ENCODE data around the gene CAPN5.

DNA sequence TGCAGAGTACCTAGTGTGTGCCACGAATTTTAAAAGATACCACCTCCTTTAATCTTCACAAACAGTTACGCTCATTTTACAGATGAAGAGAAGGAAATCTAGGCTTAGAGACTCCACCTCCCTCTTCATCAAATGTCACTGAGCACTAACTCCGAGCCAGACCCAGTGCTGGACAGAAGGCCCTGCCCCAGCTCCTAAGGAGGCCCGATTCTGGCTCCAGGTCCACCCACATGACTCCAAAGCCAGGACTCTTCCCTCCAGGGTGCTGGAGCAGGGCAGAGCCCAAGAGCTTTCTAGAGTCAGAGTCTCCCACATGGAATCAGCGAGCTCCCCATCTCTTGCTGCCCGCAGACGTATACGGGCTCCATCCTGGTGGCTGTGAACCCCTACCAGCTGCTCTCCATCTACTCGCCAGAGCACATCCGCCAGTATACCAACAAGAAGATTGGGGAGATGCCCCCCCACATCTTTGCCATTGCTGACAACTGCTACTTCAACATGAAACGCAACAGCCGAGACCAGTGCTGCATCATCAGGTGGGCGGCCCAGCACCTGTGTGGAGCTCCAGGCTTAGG lies 88.9 kb downstream of the CAPN5 start:
- TF ChIP-seq MAX (IDR thresholded peaks at IDR 0.05) (no peak), JUND (IDR thresholded peaks at IDR 0.05; ENCODE audit: low read length) (no peak), ATF3 (IDR thresholded peaks at IDR 0.05; ENCODE audit: insufficient read depth, low read depth, low read length) (no peak)
